HG02970 (cell line): ENCODE data around the gene CCDC144A.
"Not testable (repeated sequence)": the region's sequence is repeated elsewhere in the genome, so short reads cannot be mapped to it uniquely, and the experiment has no call there.

Experiments used
- ATAC-seq: cut with Tn5 transposase; IDR thresholded peaks from one replicate; pipeline ENCODE4 v1.9.1; 2021; ENCODE audit warnings: mild to moderate bottlenecking, moderate library complexity, moderate number of reproducible peaks; ENCODE audit not compliant: unreplicated experiment, low FRiP score

CCDC144A gene

DNA sequence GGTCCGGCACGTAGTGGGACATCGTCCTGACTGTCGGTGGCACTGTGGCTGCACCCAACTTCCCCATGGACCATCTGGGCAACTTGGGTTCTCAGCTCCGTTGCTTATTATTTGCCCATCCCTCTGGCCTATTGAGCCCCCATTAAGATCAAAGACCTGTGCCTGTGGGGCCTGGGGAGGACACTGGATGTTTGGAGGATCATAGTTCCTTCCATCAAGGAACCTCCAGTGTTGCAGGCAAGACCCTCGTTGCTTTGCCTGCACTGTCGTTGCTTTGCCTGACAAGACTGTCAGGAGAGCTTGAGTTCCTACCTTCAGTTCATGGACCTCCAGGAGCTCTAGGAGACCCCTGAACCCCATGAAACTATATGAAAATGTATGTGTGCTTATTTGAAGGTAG is 127.2 kb downstream of the CCDC144A start:
- no peak for ATAC-seq

- not testable (repeated sequence) for ATAC-seq
These were observed 127.9 kb downstream of the CCDC144A start for GRCh38 chr17:16817940-16818339.

GRCh38 chr17:16818340-16818739 is 128.3 kb downstream of the CCDC144A start:
- no peak for ATAC-seq

GRCh38 chr17:16818821-16819683 is 129.0 kb downstream of the CCDC144A start:
- no peak for ATAC-seq

DNA sequence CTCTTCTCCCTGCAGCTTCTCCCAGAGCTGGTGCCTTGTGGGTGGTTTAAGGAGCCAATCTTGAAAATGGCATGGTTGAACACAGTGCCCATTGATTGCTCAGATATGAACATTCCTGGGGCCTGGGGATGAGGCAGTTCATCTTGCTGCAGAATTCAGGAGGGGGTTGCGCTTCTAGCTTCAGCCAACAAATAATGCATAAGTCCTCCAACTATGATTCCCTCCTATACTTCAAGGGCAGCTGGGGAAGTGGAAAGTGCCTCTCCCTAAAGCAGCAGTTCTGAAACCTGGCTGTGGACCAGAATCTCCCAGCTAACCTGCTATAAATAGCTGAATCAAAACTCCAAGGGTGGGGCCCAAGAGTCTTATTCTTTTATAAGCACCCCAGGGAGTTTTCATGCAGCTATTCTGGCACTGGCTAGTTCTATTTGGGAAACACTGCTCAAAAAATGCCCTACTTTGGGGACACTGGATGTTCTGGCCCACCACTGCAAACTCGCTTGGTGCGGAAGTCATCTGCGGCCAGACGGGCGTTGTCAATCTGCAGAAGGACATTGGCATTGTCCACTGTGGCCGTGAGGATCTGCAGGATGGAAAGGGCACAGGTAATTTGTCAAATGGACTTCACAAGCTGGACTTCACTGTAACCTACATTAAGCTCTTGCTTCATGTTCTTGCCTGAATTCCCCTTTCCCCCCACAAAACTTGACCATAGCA is 130.3 kb downstream of the CCDC144A start:
- no peak for ATAC-seq

- no peak for ATAC-seq
These were observed 131.0 kb downstream of the CCDC144A start for GRCh38 chr17:16820979-16821543.

DNA sequence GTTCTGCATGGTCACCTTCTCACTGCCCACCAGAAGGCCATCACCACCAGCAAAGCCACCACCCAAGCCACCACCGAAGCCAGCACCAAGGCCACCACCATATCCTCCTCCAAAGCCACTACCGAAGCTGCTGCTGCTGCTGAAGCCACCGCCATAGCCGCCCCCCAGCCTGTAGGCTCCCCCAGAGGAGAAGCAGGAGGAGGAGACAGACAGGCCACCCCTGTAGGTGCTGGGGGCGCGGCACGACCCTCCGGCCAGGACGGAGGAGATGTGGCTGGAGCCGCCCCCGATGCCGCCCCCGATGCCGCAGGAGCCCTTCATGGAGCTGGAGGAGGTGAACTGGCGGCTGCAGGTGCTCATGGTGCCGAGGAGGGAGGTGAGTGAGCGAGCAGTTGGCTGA is 132.1 kb downstream of the CCDC144A start:
- not testable (repeated sequence) for ATAC-seq

DNA sequence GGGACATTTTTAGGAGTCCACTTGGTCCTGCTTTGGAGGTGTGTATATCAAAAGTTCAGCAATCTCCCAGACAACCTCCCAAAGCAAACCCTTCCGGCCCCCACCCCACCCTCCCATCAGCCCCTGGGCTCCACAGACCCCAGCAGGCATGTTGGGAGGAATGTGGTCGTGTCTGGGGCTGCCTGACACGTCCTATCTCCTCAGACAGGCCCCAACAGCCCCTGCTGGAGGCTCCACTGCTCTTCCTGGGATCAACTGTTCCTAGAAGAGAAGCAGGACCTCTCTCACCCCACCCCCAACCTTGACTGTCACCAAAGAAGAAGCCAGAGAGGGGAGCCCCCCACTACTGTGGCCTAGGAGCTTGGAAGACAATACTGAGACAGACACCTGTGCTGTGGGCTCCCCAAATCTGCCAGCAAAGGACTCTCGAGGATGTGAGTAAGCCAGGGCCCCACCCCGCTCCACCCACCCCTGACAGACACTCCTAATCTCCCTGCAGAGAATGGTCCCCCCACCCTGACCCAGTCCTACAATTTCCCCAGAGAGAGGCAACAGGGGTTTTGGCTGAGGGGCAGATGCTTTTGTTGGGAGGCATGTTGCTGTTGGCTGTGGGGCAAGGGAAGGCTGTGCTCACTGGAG is 133.8 kb downstream of the CCDC144A start:
- not testable (repeated sequence) for ATAC-seq
